ENCODE results near the gene BAG3. TPM values are rescaled to one million over a fixed set of nuclear protein-coding genes. Genes with fewer than 3 reads are reported as not detected.
A peak's percentile ranks its signal among the peaks of the same experiment; 100 is the strongest.

The BAG3 gene
- total RNA-seq, 2 donors from 2014 or later: 52.0 to 52.4 TPM

GRCh38 chr10:119724593-119725516 is 73.7 kb downstream of the BAG3 start:
- H3K36me3 Mint-ChIP-seq (ENCODE audit: low read depth): no peaks in the 10 kb centered on the region
- peaks cover 27% of the 10 kb centered on the region for H3K4me1 Mint-ChIP-seq
- ATAC-seq (no peak), DNase-seq (no peak)
- no peaks in the 10 kb centered on the region for H3K27me3 Mint-ChIP-seq
- no peaks in the 10 kb centered on the region for H3K9me3 ChIP-seq (ENCODE audit: control insufficient read depth, low read length, poor library complexity, severe bottlenecking)
- peak overlapping the region; percentile 24 for H3K27ac Mint-ChIP-seq
- H3K4me3 Mint-ChIP-seq: peak overlapping the region; percentile 94

- peak overlapping the region; percentile 24 for H3K27ac Mint-ChIP-seq
- no peak for DNase-seq
- H3K36me3 Mint-ChIP-seq (ENCODE audit: low read depth): no peaks in the 10 kb centered on the region
- no peaks in the 10 kb centered on the region for H3K27me3 Mint-ChIP-seq
- H3K4me1 Mint-ChIP-seq: peaks cover 27% of the 10 kb centered on the region
- H3K9me3 ChIP-seq (ENCODE audit: control insufficient read depth, low read length, poor library complexity, severe bottlenecking): no peaks in the 10 kb centered on the region
- peak overlapping the region; percentile 94 for H3K4me3 Mint-ChIP-seq
- ATAC-seq: no peak
Observed at GRCh38 chr10:119725517-119725827, 74.3 kb downstream of the BAG3 start.

DNA sequence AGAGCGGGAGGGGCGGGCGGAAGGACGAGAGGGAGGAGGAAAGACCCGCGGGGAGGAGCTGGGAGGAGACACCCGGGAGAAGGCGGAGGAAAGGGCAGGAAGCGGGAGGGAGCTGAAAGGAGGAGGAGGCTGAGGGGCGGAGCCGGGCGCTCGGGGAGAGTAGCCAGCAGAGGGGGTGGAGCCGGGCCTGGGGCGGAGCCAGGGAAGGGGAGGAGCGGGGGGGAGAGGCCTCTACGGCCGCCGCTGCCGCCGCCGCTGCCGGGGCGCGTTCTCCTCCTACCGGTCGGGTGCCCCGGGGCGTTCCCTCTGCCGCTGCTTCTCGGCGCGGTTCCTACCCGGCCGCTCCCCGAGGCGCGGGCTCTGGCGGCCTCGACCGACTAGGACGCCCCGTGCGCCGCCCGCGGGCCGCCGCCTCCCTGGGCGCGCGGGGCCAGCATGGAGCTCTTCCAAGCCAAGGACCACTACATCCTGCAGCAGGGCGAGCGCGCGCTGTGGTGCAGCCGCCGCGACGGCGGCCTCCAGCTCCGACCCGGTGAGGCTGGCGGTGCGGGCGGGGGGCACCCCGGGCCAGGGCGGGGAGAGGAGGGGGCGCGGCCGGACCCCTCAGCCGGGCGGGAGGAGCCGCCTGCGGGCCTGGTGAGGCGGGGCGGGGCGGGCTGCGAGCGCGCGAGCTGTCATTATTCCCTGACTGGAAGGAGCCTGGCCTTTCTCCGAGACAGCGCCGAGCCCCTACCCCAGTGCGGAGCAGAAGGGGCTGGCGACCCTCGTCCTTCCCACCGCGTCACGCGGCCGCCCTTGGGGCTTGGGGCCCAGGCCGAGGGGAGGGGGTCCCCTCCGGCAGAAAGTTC is 74.9 kb downstream of the BAG3 start, which contains the start of gene INPP5F:
TSS of gene INPP5F (plus strand) at position 223 of the 848 bp plus-strand sequence. CDS start at position 436, 213 bp downstream.
- Mint-ChIP-seq H3K4me3 (peak within 1 kb of the TSS; percentile 94), H3K36me3 (ENCODE audit: low read depth) (no peaks in the 10 kb centered on the region), H3K27me3 (no peaks in the 10 kb centered on the region), H3K27ac (peak within 1 kb of the TSS; percentile 83), H3K4me1 (peaks cover 27% of the 10 kb centered on the region)
- peak; percentile 98 to 100 (median 100) for DNase-seq
- H3K9me3 ChIP-seq (ENCODE audit: control insufficient read depth, low read length, poor library complexity, severe bottlenecking): no peaks in the 10 kb centered on the region
- peak; percentile 93 for ATAC-seq

- peak overlapping the region; percentile 94 for H3K4me3 Mint-ChIP-seq
- no peak for DNase-seq
- no peak for ATAC-seq
Observed at GRCh38 chr10:119726676-119727261, 75.6 kb downstream of the BAG3 start.

More at GRCh38 chr10:119726676-119727261, 75.6 kb downstream of the BAG3 start:
- no peaks in the 10 kb centered on the region for H3K36me3 Mint-ChIP-seq (ENCODE audit: low read depth)
- peaks cover 27% of the 10 kb centered on the region for H3K4me1 Mint-ChIP-seq
- H3K9me3 ChIP-seq (ENCODE audit: control insufficient read depth, low read length, poor library complexity, severe bottlenecking): no peaks in the 10 kb centered on the region
- H3K27me3 Mint-ChIP-seq: no peaks in the 10 kb centered on the region
- peak overlapping the region; percentile 83 for H3K27ac Mint-ChIP-seq

Other genes starting within 250 kb of the BAG3 start
- 100 to 1,000 TPM in 1 of 2 donors, 10 to 100 TPM in 1; 64.7 to 135 TPM for gene RGS10, start 108.7 kb upstream of the BAG3 start, total RNA-seq
- gene TIAL1, start 54.4 kb upstream of the BAG3 start, total RNA-seq: 100 to 1,000 TPM; 169 to 172 TPM
- gene INPP5F, start 74.7 kb downstream of the BAG3 start, total RNA-seq: 10 to 100 TPM; 10.4 to 11.9 TPM
- gene MCMBP, start 221.5 kb downstream of the BAG3 start, total RNA-seq: 10 to 100 TPM; 32.9 to 34.4 TPM
- 10 to 100 TPM; 30.4 to 43.2 TPM for gene SEC23IP, start 241.3 kb downstream of the BAG3 start, total RNA-seq